Right lobe of liver (tissue), 4 donors: ENCODE results near the gene SLC6A20.

Source experiments
- CTCF ChIP-seq, 4 donors: fragments of 200-600 bp in 3 of 4; fragments of 450-650 bp in 1 of 4; IDR thresholded peaks; one replicate each; pipeline versions ENCODE4 v1.5.1 to v1.8.0; 2016 to 2022; ENCODE audit warnings: antibody characterized with exemption in 4 of 4, mild to moderate bottlenecking in 2 of 4
- POLR2A ChIP-seq: fragments of 450-650 bp; IDR thresholded peaks from one replicate; pipeline ENCODE4 v1.6.1; 2017; ENCODE audit warnings: antibody characterized with exemption, mild to moderate bottlenecking
- donor health status: DM: no; HTN: no; CAD: no.
- donor health status: DM: no; HTN: no; CAD: no.
- donor health status: DM: no; HTN: yes; CAD: no.

GRCh38 chr3:45777746-45778386, 18.5 kb downstream of the SLC6A20 start:
- no peak for TF ChIP-seq CTCF (IDR thresholded peaks at IDR 0.05)
- no peak for TF ChIP-seq POLR2A
